Inferior parietal cortex (tissue), 1 donor: ENCODE measurements around the gene APBA2.
"Not testable (repeated sequence)": the region's sequence is repeated elsewhere in the genome, so short reads cannot be mapped to it uniquely, and the experiment has no call there.

Source experiments
- DNase-seq: peaks from one replicate; pipeline ENCODE4 v3.0.0-alpha.2; 2016; ENCODE audit errors: extremely low spot score

Gene APBA2

GRCh38 chr15:28997791-28998190 is 112.0 kb downstream of the APBA2 start:
- DNase-seq, result no peak

GRCh38 chr15:28998511-28998910 is 112.7 kb downstream of the APBA2 start:
- DNase-seq, result no peak

- DNase-seq, result no peak
Observed at GRCh38 chr15:29003191-29003839, 117.5 kb downstream of the APBA2 start.

- DNase-seq, result no peak
Observed at GRCh38 chr15:29003840-29004233, 118.1 kb downstream of the APBA2 start.

- DNase-seq, result no peak
Observed at GRCh38 chr15:29005931-29006330, 120.2 kb downstream of the APBA2 start.

- DNase-seq, result no peak
Observed at GRCh38 chr15:29008846-29009245, 123.1 kb downstream of the APBA2 start.

- DNase-seq, result no peak
Observed at GRCh38 chr15:29012097-29012496, 126.3 kb downstream of the APBA2 start.

GRCh38 chr15:29014493-29014892 is 128.7 kb downstream of the APBA2 start:
- DNase-seq, result peak; percentile 35

- no peak for DNase-seq
Observed at GRCh38 chr15:29016518-29016917, 130.7 kb downstream of the APBA2 start.

GRCh38 chr15:29018120-29018805 is 132.5 kb downstream of the APBA2 start:
- DNase-seq, result no peak

GRCh38 chr15:29018995-29019976 is 133.5 kb downstream of the APBA2 start:
- DNase-seq, result peak; percentile 49

- DNase-seq, result peak; percentile 81
Observed at GRCh38 chr15:29021857-29022256, 136.1 kb downstream of the APBA2 start.

- DNase-seq, result no peak
Observed at GRCh38 chr15:29024662-29025061, 138.9 kb downstream of the APBA2 start.

- not testable (repeated sequence) for DNase-seq
Observed at GRCh38 chr15:29025411-29025810, 139.6 kb downstream of the APBA2 start.

- DNase-seq, result not testable (repeated sequence)
Observed at GRCh38 chr15:29028158-29028557, 142.4 kb downstream of the APBA2 start.

GRCh38 chr15:29029651-29030195 is 143.9 kb downstream of the APBA2 start:
- no peak for DNase-seq

- DNase-seq, result no peak
Observed at GRCh38 chr15:29031502-29032228, 145.9 kb downstream of the APBA2 start.

- no peak for DNase-seq
Observed at GRCh38 chr15:29032229-29032625, 146.5 kb downstream of the APBA2 start.

GRCh38 chr15:29032751-29033150 is 147.0 kb downstream of the APBA2 start:
- DNase-seq, result no peak

GRCh38 chr15:29034151-29034550 is 148.4 kb downstream of the APBA2 start:
- no peak for DNase-seq

GRCh38 chr15:29034593-29035335 is 149.0 kb downstream of the APBA2 start:
- no peak for DNase-seq
